H1 (cell line): ENCODE measurements around the gene LSM14B. TPM values are rescaled to one million over a fixed set of nuclear protein-coding genes. Genes with fewer than 3 reads are reported as not detected.

ENCODE experiments used
- CTCF ChIA-PET: fragments of 300-600 bp; sonication (Branson Sonifier 250); formaldehyde crosslinking; loops from one replicate; lab custom pipeline; 2021; ENCODE audit not compliant: partially characterized antibody; lab: Charles Lee
- POLR2A ChIA-PET: fragments of 300-600 bp; sonication (Branson Sonifier 250); formaldehyde crosslinking; loops from one replicate; lab custom pipeline; 2021; ENCODE audit warnings: inconsistent platforms; ENCODE audit not compliant: partially characterized antibody; lab: Charles Lee
- DNase-seq, 2 experiments: peaks; one replicate each; pipeline versions ENCODE4 v3.0.0 to v3.0.0-alpha.2; 2010 to 2022; ENCODE audit warnings: low spot score in 2 of 2, low read depth in 1 of 2, mixed read lengths in 1 of 2
- FAIRE-seq: peaks from 2 replicates; lab custom pipeline; 2011; peaks lifted over from hg19 to GRCh38; lab: Jason Lieb, UNC
- H2AFZ ChIP-seq: 2 replicates; pipeline ENCODE4 v1.8.1; 2012; ENCODE audit warnings: low read length, inconsistent platforms
- H2AK5ac ChIP-seq: 2 replicates; pipeline ENCODE4 v1.6.1; 2013; ENCODE audit warnings: low read depth, low read length
- H2BK120ac ChIP-seq: replicated peaks from 2 replicates; pipeline ENCODE3; 2013; ENCODE audit warnings: low read depth, low read length, inconsistent platforms
- H2BK12ac ChIP-seq: 2 replicates; pipeline ENCODE4 v1.6.1; 2013; ENCODE audit warnings: low read depth, low read length
- H2BK15ac ChIP-seq: 2 replicates; pipeline ENCODE4 v1.6.1; 2013; ENCODE audit warnings: low read length
- H2BK20ac ChIP-seq: 2 replicates; pipeline ENCODE4 v1.6.1; 2013; ENCODE audit warnings: low read length
- H2BK5ac ChIP-seq: 2 replicates; pipeline ENCODE4 v1.6.1; 2013; ENCODE audit warnings: low read depth, low read length
- H3K14ac ChIP-seq: 2 replicates; pipeline ENCODE4 v1.6.1; 2013; ENCODE audit warnings: inconsistent platforms; ENCODE audit not compliant: insufficient read length
- H3K18ac ChIP-seq: 2 replicates; pipeline ENCODE4 v1.6.1; 2013; ENCODE audit warnings: low read length; ENCODE audit errors: extremely low read depth
- H3K23ac ChIP-seq: 2 replicates; pipeline ENCODE4 v1.6.1; 2013; ENCODE audit warnings: inconsistent platforms; ENCODE audit not compliant: insufficient read length
- H3K23me2 ChIP-seq: 2 replicates; pipeline ENCODE4 v1.6.1; 2013; ENCODE audit warnings: low read depth, low read length
- H3K27ac ChIP-seq: 2 replicates; pipeline ENCODE4 v1.6.1; 2011; ENCODE audit warnings: low read depth, low read length, inconsistent platforms
- H3K27me3 ChIP-seq, 4 experiments: replicated peaks in 1 of 4; 1 replicate in 1 of 4; 2 replicates in 3 of 4; pipeline versions ENCODE4 v1.6.1 to v1.8.1; 2011 to 2013; ENCODE audit warnings: low read length in 3 of 4, mild to moderate bottlenecking in 3 of 4, inconsistent platforms in 2 of 4, mixed read lengths in 2 of 4, moderate library complexity in 1 of 4; ENCODE audit not compliant: control insufficient read depth in 3 of 4, insufficient read depth in 3 of 4; ENCODE audit errors: extremely low read depth in 1 of 4
- H3K36me3 ChIP-seq, 4 experiments: 2 replicates each; pipeline versions ENCODE4 v1.6.1 to v1.8.1; 2011 to 2013; ENCODE audit warnings: mild to moderate bottlenecking in 4 of 4, low read length in 3 of 4, moderate library complexity in 2 of 4, control low read depth in 1 of 4, inconsistent platforms in 1 of 4; ENCODE audit not compliant: insufficient read depth in 4 of 4, control insufficient read depth in 2 of 4
- H3K4ac ChIP-seq: replicated peaks from 2 replicates; pipeline ENCODE3; 2013; ENCODE audit warnings: low read length, low read depth, mixed read lengths, inconsistent platforms; ENCODE audit not compliant: insufficient read length
- H3K4me1 ChIP-seq, 4 experiments: replicated peaks in 1 of 4; 1 replicate in 1 of 4; 2 replicates in 3 of 4; pipeline versions ENCODE4 v1.6.1 to v1.8.1; 2011 to 2013; ENCODE audit warnings: low read length in 3 of 4, inconsistent platforms in 2 of 4, mixed read lengths in 1 of 4; ENCODE audit not compliant: insufficient read depth in 4 of 4, control insufficient read depth in 3 of 4
- H3K4me2 ChIP-seq, 2 experiments: 2 replicates each; pipeline versions ENCODE4 v1.6.1 to v1.8.1; 2011 to 2013; ENCODE audit warnings: low read depth in 2 of 2, low read length in 2 of 2, control low read depth in 1 of 2, inconsistent platforms in 1 of 2, mild to moderate bottlenecking in 1 of 2; ENCODE audit not compliant: insufficient read depth in 1 of 2
- H3K4me3 ChIP-seq, 4 experiments: fragments of 200-600, 300-600 bp in 1 of 4; sonication (generic), shearing (Covaris generic), sonication (Bioruptor Twin) in 1 of 4; 2 replicates each; pipeline versions ENCODE4 v1.5.1 to v1.8.1; 2011 to 2016; ENCODE audit warnings: low read length in 4 of 4, low read depth in 3 of 4, control low read depth in 2 of 4, inconsistent platforms in 2 of 4, mild to moderate bottlenecking in 2 of 4, mixed read lengths in 1 of 4, moderate library complexity in 1 of 4; ENCODE audit not compliant: insufficient read depth in 2 of 4; ENCODE audit errors: extremely low read depth in 1 of 4
- H3K56ac ChIP-seq: replicated peaks from 2 replicates; pipeline ENCODE3; 2013; ENCODE audit warnings: low read depth, mild to moderate bottlenecking, mixed read lengths, low read length, inconsistent platforms; ENCODE audit not compliant: insufficient read length
- H3K79me1 ChIP-seq: 2 replicates; pipeline ENCODE4 v1.6.1; 2013; ENCODE audit warnings: low read depth, low read length, control low read depth
- H3K79me2 ChIP-seq, 2 experiments: 2 replicates each; pipeline versions ENCODE4 v1.6.1 to v1.8.1; 2012 to 2013; ENCODE audit warnings: low read length in 2 of 2, mild to moderate bottlenecking in 2 of 2, inconsistent platforms in 1 of 2; ENCODE audit not compliant: insufficient read depth in 2 of 2, control insufficient read depth in 1 of 2
- H3K9ac ChIP-seq, 4 experiments: replicated peaks in 1 of 4; 1 replicate in 1 of 4; 2 replicates in 3 of 4; pipeline versions ENCODE4 v1.6.1 to v1.8.1; 2011 to 2013; ENCODE audit warnings: low read depth in 3 of 4, low read length in 3 of 4, control low read depth in 2 of 4, mild to moderate bottlenecking in 2 of 4, moderate library complexity in 2 of 4, inconsistent platforms in 1 of 4; ENCODE audit errors: extremely low read depth in 1 of 4
- H3K9me3 ChIP-seq, 2 experiments: 2 replicates each; pipeline versions ENCODE4 v1.6.1 to v1.8.1; 2012 to 2013; ENCODE audit warnings: mild to moderate bottlenecking in 2 of 2, moderate library complexity in 2 of 2, control low read depth in 1 of 2, inconsistent platforms in 1 of 2, low read depth in 1 of 2, low read length in 1 of 2, mixed read lengths in 1 of 2; ENCODE audit not compliant: insufficient read depth in 2 of 2
- H4K20me1 ChIP-seq, 2 experiments: replicated peaks in 1 of 2; 2 replicates each; pipeline versions ENCODE3 to v1.8.1; 2011 to 2013; ENCODE audit warnings: inconsistent platforms in 2 of 2, low read length in 2 of 2, mild to moderate bottlenecking in 1 of 2; ENCODE audit not compliant: insufficient read depth in 2 of 2, control insufficient read depth in 1 of 2
- H4K5ac ChIP-seq: 2 replicates; pipeline ENCODE4 v1.6.1; 2013; ENCODE audit warnings: low read length, low read depth, mixed read lengths, inconsistent platforms; ENCODE audit not compliant: insufficient read length
- H4K8ac ChIP-seq: 2 replicates; pipeline ENCODE4 v1.8.0; 2013; ENCODE audit warnings: mild to moderate bottlenecking, moderate library complexity, low read length, inconsistent platforms; ENCODE audit not compliant: insufficient read depth; ENCODE audit errors: extremely low read depth
- H4K91ac ChIP-seq: replicated peaks from 2 replicates; pipeline ENCODE3; 2013; ENCODE audit warnings: low read length, mixed read lengths, inconsistent platforms; ENCODE audit not compliant: insufficient read length
- SIN3A ChIP-seq, 2 experiments: IDR thresholded peaks in 1 of 2; conservative IDR thresholded peaks in 1 of 2; 2 replicates each; pipeline ENCODE4 v1.6.1; 2011 to 2012; ENCODE audit warnings: low read length in 2 of 2, improper control_type of control experiment in 1 of 2, low read depth in 1 of 2, mild to moderate bottlenecking in 1 of 2
- WGBS, 2 experiments: shearing (Covaris generic) in 1 of 2; methylation state at CpG; one replicate each; pipeline versions ENCODE4 v1.1.6 to v1.1.7; 2013 to 2015; ENCODE audit warnings: low lambda C conversion rate in 2 of 2, mixed read lengths in 2 of 2, inconsistent platforms in 1 of 2, low coverage in 1 of 2, missing lambda C conversion rate in 1 of 2; ENCODE audit not compliant: insufficient replicate concordance in 2 of 2, insufficient coverage in 1 of 2, insufficient read length in 1 of 2; ENCODE audit errors: extremely low coverage in 1 of 2, missing lambda C conversion rate in 1 of 2; 5-methylcytosine and 5-hydroxymethylcytosine counted together
- polyA plus RNA-seq, 7 experiments: library from polyadenylated mRNA; depleted of rRNA in 3 of 7; stranded (reverse) in 5 of 7; unstranded in 2 of 7; fragments of >200 nt in 5 of 7; fragments of 200-250 nt in 2 of 7; gene quantifications; 1 replicate in 5 of 7; 2 replicates in 1 of 7; 4 replicates in 1 of 7; pipeline versions ENCODE4 v1.2.1 to v1.2.3, GENCODE V29; 2011 to 2013; ENCODE audit warnings: missing spikeins in 2 of 7, mixed read lengths in 2 of 7
- total RNA-seq: library from RNA; stranded (reverse); fragmentation: NEBNext Ultra II Directional; extraction: Animal tissue kit (Norgen Biotek cat#: 25700); gene quantifications from 2 replicates; pipeline ENCODE4 v1.2.1, GENCODE V29; 2021

Gene LSM14B
- total and polyA plus RNA-seq, 2 of the 8 experiments (the other 6 are each of a cell fraction or from before 2014, with no cell fraction given): 58.3 to 65.6 TPM

DNA sequence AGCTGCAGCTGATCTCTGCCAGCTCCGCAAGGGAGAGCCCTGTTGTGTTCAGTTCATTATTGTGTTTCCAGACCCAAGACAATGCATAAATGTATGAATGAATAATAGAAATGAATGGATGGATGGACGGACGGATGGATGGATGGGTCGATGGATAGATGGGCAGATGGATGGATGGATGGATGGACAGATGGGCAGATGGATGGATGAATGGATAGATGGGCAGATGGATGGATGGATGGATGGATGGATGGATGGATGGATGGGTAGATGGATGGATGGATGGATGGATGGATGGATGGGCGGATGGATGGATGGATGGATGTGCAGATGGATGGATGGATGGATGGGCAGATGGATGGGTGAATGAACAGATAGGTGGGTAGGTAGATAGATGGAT, 16.7 kb upstream of the LSM14B start:
- H3K4ac ChIP-seq: no peak overlapping the region
- CTCF ChIA-PET: no interaction called here
- no peak overlapping the region for H2AK5ac ChIP-seq
- 85 to 100% methylated on average over 3 to 5 of the region's 5 CpGs for WGBS, 2 experiments
- peaks cover 12 to 30% of the 10 kb centered on the region in 2 experiments for H3K9me3 ChIP-seq
- H4K20me1 ChIP-seq: no peaks in the 10 kb centered on the region
- H2BK120ac ChIP-seq: no peak overlapping the region
- no peak overlapping the region for H4K8ac ChIP-seq
- no peak overlapping the region for H2BK12ac ChIP-seq
- no peak overlapping the region for H3K27ac ChIP-seq
- H3K4me3 ChIP-seq: no peak overlapping the region
- H3K23me2 ChIP-seq: peaks cover 4% of the 10 kb centered on the region; the same call in 1 of the 2 replicates
- H2BK5ac ChIP-seq: no peak overlapping the region
- H3K9ac ChIP-seq: no peak overlapping the region
- H3K14ac ChIP-seq: no peak overlapping the region
- H3K79me2 ChIP-seq: no peaks in the 10 kb centered on the region
- no peak overlapping the region for H2AFZ ChIP-seq
- no peak overlapping the region for H2BK15ac ChIP-seq
- FAIRE-seq (no peak), DNase-seq (no peak)
- H3K4me1 ChIP-seq: no peaks in the 10 kb centered on the region; a peak in 1 of 7 replicates
- H3K56ac ChIP-seq: no peak overlapping the region
- H3K36me3 ChIP-seq: no peaks in the 10 kb centered on the region
- peaks cover 0 to 3% (median 0%) of the 10 kb centered on the region in 4 experiments; a peak in 1 of 7 replicates for H3K27me3 ChIP-seq
- POLR2A ChIA-PET: no interaction called here
- no peak overlapping the region for H4K5ac ChIP-seq
- H4K91ac ChIP-seq: no peak overlapping the region
- no peak overlapping the region for H2BK20ac ChIP-seq
- H3K4me2 ChIP-seq: no peak overlapping the region
- no peaks in the 10 kb centered on the region for H3K79me1 ChIP-seq
- no peak overlapping the region for H3K18ac ChIP-seq
- H3K23ac ChIP-seq: no peak overlapping the region
- TF ChIP-seq SIN3A (conservative IDR thresholded peaks at IDR 0.05 in 1 of 2, IDR thresholded peaks at IDR 0.05 in 1 of 2; ENCODE audit: low read depth in 1 of 2, low read length in 2 of 2): no peak
